HG03457 (cell line): Measurements from ENCODE around the gene CEACAM7.
"Not testable (repeated sequence)": the region's sequence is repeated elsewhere in the genome, so short reads cannot be mapped to it uniquely, and the experiment has no call there.

Experiments
- ATAC-seq: cut with Tn5 transposase; IDR thresholded peaks from one replicate; pipeline ENCODE4 v1.9.1; 2021; ENCODE audit warnings: moderate number of reproducible peaks; ENCODE audit not compliant: unreplicated experiment

The CEACAM7 gene

GRCh38 chr19:41657157-41657556 is 30.9 kb downstream of the CEACAM7 start:
- ATAC-seq: no peak

DNA sequence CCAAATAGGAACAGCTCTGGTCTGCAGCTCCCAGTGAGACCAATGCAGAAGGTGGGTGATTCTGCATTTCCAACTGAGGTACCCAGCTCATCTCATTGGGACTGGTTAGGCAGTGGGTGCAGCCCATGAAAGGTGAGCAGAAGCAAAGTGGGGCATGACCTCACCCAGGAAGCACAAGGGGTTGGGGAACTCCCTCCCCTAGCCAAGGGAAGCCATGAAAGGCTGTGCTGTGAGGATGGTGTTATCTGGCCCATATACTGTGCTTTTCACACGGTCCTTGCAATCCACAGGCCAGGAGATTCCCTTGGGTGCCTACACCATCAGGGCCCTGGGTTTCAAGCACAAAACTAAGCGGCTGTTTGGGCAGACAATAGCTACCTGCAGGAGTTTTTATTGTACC is 31.3 kb downstream of the CEACAM7 start:
- ATAC-seq: not testable (repeated sequence)

DNA sequence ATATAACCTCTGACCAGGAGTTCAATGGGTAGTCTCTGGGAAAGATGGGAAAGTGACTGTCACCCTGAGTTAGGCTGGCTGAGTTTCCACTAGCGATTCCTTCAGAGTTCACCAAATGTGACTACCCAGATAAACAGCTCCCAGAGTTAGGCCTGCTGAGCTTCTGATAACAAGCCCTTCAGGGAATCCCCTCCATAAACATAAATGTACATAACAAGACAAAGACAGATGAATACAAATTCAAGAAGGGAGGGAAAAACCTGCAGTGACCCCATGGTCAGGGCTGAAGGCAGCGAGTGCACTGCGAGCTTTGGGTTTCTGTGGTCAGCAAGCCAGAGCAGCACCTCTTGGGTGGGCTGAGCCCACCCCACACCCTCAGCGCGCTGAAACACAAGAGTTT is 35.8 kb downstream of the CEACAM7 start:
- no peak for ATAC-seq

- no peak for ATAC-seq
These were observed 38.2 kb downstream of the CEACAM7 start for GRCh38 chr19:41649827-41650226.

DNA sequence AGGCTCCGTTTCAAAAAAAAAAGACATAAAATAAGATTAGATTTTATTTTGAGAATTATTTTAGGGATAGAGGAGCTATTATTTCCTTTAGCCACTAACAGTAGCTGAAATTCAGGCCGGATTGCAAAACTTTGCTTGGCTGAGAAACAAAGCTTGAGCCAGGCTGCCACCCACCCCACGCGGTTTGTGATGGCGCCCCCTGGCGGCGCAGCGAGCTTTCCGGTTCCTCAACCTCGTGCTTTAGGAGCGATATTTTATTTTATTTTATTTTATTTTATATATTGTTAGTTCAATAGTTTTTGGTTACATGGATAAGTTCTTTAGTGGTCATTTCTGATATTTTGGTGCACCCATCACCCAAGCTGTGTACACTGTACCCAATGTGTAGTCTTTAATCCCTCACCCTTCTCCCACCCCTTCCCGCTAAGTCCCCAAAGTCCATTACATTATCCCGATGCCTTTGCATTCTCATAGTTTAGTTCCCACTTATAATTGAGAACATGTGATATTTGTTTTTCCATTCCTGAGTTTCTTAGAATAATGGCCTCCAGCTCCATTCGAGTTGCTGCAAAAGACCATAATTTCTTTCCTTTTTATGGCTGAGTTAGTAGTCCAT is 41.4 kb downstream of the CEACAM7 start:
- no peak for ATAC-seq

GRCh38 chr19:41641879-41642485 is 46.1 kb downstream of the CEACAM7 start:
- no peak for ATAC-seq

DNA sequence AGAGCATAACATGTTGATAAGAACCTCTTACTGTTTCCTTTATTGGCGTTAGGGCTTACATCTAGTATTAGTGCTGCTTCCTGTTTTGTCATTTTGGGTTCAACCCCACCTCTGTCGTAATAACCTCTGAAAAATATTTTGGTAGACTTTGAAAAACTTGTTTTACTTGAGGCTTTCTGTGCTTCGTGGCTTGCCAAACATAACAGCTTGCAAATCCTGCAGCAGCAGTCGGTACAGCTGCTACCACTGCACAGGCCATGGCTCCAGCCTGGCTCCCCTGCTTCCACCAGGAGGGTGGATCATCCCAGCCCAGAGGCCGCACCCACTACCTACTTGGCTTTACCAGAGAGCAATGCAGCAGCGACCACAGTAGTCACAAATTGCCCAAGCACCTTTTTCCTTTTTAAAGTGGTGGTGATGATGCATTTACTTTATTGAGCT is 49.4 kb downstream of the CEACAM7 start:
- no peak for ATAC-seq

- no peak for ATAC-seq
These were observed 50.6 kb downstream of the CEACAM7 start for GRCh38 chr19:41637484-41637883.

DNA sequence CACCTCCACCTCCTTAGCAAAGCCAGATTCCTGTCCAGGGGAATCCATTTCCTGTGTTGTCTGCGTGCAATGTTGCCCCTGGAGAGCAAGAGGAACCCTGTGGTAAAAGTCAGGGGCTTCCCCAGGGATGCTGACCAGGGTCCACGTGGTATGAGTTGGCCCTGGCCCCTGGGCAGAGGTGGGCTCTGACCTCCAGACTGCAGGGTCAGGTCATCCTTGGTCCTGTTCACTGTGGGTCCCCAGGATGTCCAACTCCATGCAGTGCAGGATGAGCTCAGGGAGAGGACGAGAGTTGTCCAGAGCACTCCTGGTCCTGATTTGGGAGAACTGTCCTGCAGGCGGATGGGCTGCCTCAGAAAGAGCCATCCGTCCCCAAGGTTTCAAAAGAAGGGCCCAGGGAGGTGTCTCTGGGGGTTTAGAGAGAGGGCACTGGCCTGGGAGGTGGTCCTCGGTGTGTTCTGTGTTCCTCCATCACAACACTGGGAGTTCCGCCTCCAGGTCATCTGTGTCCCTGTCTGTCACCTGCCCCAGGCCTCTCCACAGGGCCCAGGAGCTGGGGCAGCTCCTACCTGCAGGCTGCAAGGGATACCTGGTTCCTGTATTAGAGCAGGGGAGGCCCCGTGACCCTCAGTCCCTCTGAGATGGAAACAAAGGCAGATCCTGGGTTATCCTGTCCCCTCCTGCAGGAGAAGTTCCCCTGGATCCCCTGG is 59.9 kb downstream of the CEACAM7 start:
- no peak for ATAC-seq

DNA sequence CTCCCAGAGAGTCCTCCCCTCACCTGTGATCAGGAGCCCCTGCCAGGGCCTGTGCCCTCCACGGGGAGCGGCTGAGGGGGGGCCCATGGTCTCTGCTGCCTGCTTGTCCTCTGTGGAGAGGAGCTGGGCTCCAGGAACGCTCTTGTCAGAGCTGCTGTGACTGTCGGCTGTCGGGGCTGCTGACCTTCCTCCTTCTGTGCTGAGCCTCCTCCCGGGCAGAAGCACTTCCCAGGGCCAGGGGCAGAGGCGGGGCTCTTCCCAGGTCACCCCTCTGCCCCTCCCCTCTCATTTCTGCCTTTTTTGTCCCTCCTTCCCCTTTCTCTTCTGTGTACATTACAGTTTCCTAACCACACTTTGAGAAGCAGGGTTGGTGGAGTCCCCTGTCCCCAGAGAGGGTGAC is 61.2 kb downstream of the CEACAM7 start, which contains the start of gene CEACAM4:
CEACAM4 (minus strand) TSS at position 198 of the 400 bp plus-strand sequence; CDS start at position 87, 111 bp downstream.
- no peak for ATAC-seq

DNA sequence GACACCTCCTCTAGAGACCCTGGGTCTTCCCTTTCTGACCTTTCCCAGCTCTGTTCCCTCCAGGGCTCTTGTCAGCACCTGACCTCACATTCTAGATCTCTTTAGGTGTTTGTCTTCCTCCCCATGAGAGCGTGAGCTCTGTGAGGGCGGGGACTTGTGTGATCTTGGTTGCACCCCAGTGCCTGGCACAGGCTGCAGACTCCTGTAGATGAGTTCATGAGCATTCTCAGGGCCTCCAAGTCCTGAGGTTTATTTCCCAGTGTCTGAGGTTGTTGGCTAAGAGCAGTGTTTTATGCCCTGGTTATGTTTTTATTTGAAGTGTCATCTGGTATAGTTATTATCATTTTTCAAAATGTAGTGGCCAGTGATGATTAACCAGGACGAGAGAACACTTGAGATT is 61.8 kb downstream of the CEACAM7 start:
- no peak for ATAC-seq

GRCh38 chr19:41624937-41625336 is 63.1 kb downstream of the CEACAM7 start:
- no peak for ATAC-seq

DNA sequence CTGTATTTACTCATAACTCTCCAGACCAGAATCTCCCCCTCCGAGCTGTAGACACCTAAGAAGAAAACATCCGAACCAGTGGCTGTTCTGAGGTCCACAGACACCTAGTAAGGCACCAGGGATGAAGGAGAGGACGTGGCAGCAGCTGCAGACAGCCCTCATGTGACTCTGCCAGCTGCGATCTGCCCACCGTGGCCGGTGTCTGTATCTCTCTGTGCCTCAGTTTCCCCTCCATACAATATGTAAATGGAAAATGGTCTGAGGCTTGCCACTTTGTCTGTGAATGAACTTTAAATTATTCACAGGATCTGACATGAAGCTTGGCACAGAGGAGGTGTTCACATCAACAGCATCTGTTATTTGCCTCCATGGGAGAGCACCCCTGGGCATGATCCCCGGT is 63.6 kb downstream of the CEACAM7 start:
- no peak for ATAC-seq

- ATAC-seq: no peak
These were observed 64.7 kb downstream of the CEACAM7 start for GRCh38 chr19:41623360-41623759.
